Testis (tissue), 3 donors: ENCODE results near the gene TRIML1. TPM values are rescaled to one million over a fixed set of nuclear protein-coding genes. Genes with fewer than 3 reads are reported as not detected.

Experiments used
- DNase-seq: peaks from one replicate; pipeline ENCODE4 v3.0.0-alpha.2; 2019
- H3K27ac ChIP-seq, 2 donors: fragments of 200-600 bp; sonication (generic); one replicate each; pipeline ENCODE4 v1.5.1; 2019
- H3K27me3 ChIP-seq: fragments of 200-600 bp; sonication (generic); one replicate; pipeline ENCODE4 v1.5.1; 2019
- H3K36me3 ChIP-seq: fragments of 200-600 bp; sonication (generic); one replicate; pipeline ENCODE4 v1.5.1; 2017; ENCODE audit warnings: low read depth; ENCODE audit errors: missing control alignments
- H3K4me1 ChIP-seq: fragments of 200-600 bp; sonication (generic); one replicate; pipeline ENCODE4 v1.5.1; 2019
- H3K4me3 ChIP-seq, 2 donors: fragments of 200-600 bp; sonication (generic); one replicate each; pipeline ENCODE4 v1.5.1; 2017 to 2019
- H3K9me3 ChIP-seq: fragments of 200-600 bp; sonication (generic); one replicate; pipeline ENCODE4 v1.5.1; 2017
- CTCF ChIP-seq, 3 experiments: fragments of 450-650 bp in 2 of 3; fragments of 200-600 bp in 1 of 3; sonication (generic) in 1 of 3; IDR thresholded peaks; one replicate each; pipeline ENCODE4 v1.5.1; 2016 to 2019; ENCODE audit warnings: antibody characterized with exemption in 3 of 3, mild to moderate bottlenecking in 2 of 3, moderate library complexity in 1 of 3
- POLR2A ChIP-seq: fragments of 450-650 bp; IDR thresholded peaks from one replicate; pipeline ENCODE4 v1.6.1; 2017; ENCODE audit warnings: antibody characterized with exemption, mild to moderate bottlenecking, moderate library complexity
- WGBS, 2 donors: methylation state at CpG; one replicate each; pipeline ENCODE4 v1.1.5; 2018; 5-methylcytosine and 5-hydroxymethylcytosine counted together
- intact Hi-C: fragments of 100-400 bp; cut with DNase I; formaldehyde crosslinking; loops from one replicate; pipeline ENCODE4 v1.15.1; 2023; ENCODE audit warnings: low total_unique reads
- polyA plus RNA-seq: library from polyadenylated mRNA; stranded (reverse); fragments of 350-450 nt; fragmentation: Illumina TruSeq; extraction: RNeasy Lipid Tissue Mini Kit (QIAGEN cat#74804); gene quantifications from one replicate; pipeline ENCODE4 v1.2.3, GENCODE V29; 2014; ENCODE audit warnings: low read depth, low replicate concordance; ENCODE audit not compliant: insufficient read depth
- total RNA-seq, 2 donors: library from RNA; depleted of rRNA; stranded (reverse); fragments of >200 nt; gene quantifications; one replicate each; pipeline ENCODE4 v1.2.3, GENCODE V29; 2016

Gene TRIML1
- total and polyA plus RNA-seq, 3 donors from 2014 or later = 5.7 to 23.9 (median 5.8) TPM

GRCh38 chr4:188109157-188109755, 30.0 kb upstream of the TRIML1 start, which contains the start of gene TRIML2:
Gene TRIML2, minus strand, starts transcription at chr4:188109603. Its CDS starts 4,235 bp downstream, at chr4:188105368.
- TF ChIP-seq CTCF (IDR thresholded peaks at IDR 0.05) = no peak
- no peak for TF ChIP-seq POLR2A
- DNase-seq = no peak

GRCh38 chr4:188110036-188110435, 29.2 kb upstream of the TRIML1 start:
- DNase-seq = no peak
- WGBS, 2 donors = 48 to 52% methylated on average over 3 of the region's 3 CpGs
- Histone ChIP-seq H3K36me3 (no peaks in the 10 kb centered on the region), H3K4me1 (no peaks in the 10 kb centered on the region), H3K9me3 (no peaks in the 10 kb centered on the region), H3K27me3 (no peaks in the 10 kb centered on the region), H3K4me3 (no peak overlapping the region), H3K27ac (no peak overlapping the region)
- intact Hi-C loops = no loop called here
- TF ChIP-seq POLR2A (no peak), CTCF (IDR thresholded peaks at IDR 0.05) (no peak)

More at GRCh38 chr4:188109157-188109755, 30.0 kb upstream of the TRIML1 start, which contains the start of gene TRIML2:
- no peaks in the 10 kb centered on the region for H3K27me3 ChIP-seq
- no peaks in the 10 kb centered on the region for H3K36me3 ChIP-seq
- WGBS, 2 donors = 72 to 76% methylated on average over 11 of the region's 11 CpGs
- H3K27ac ChIP-seq = no peak within 1 kb of the TSS
- no peaks in the 10 kb centered on the region for H3K9me3 ChIP-seq
- intact Hi-C loops = no loop called here
- no peaks in the 10 kb centered on the region for H3K4me1 ChIP-seq
- no peak within 1 kb of the TSS for H3K4me3 ChIP-seq

- DNase-seq = no peak
- WGBS, 2 donors = 73 to 78% methylated on average over 7 of the region's 7 CpGs
- no peak for TF ChIP-seq POLR2A
- TF ChIP-seq CTCF (IDR thresholded peaks at IDR 0.05) = no peak
- no peaks in the 10 kb centered on the region for H3K36me3 ChIP-seq
- H3K27ac ChIP-seq = no peak overlapping the region
- no peaks in the 10 kb centered on the region for H3K9me3 ChIP-seq
- H3K4me1 ChIP-seq = no peaks in the 10 kb centered on the region
- H3K4me3 ChIP-seq = no peak overlapping the region
- intact Hi-C loops = no loop called here
- H3K27me3 ChIP-seq = no peaks in the 10 kb centered on the region
Measured at GRCh38 chr4:188110741-188111471, 28.3 kb upstream of the TRIML1 start.

- no peak for DNase-seq
- Histone ChIP-seq H3K36me3 (no peaks in the 10 kb centered on the region), H3K9me3 (no peaks in the 10 kb centered on the region), H3K4me3 (no peak overlapping the region), H3K4me1 (no peaks in the 10 kb centered on the region), H3K27me3 (no peaks in the 10 kb centered on the region), H3K27ac (no peak overlapping the region)
- intact Hi-C loops = no loop called here
- TF ChIP-seq POLR2A = no peak
- no peak for TF ChIP-seq CTCF (IDR thresholded peaks at IDR 0.05)
- WGBS, 2 donors = 68 to 73% methylated on average over 5 to 6 of the region's 6 CpGs
Measured at GRCh38 chr4:188111955-188112354, 27.3 kb upstream of the TRIML1 start.
